Measurements from ENCODE around the gene TLR2. TPM values are rescaled to one million over a fixed set of nuclear protein-coding genes. Genes with fewer than 3 reads are reported as not detected.

The TLR2 gene
- total and polyA plus RNA-seq, 2 of the 4 experiments (the other 2 are of a cell fraction): under 0.01 to 0.03 TPM

DNA sequence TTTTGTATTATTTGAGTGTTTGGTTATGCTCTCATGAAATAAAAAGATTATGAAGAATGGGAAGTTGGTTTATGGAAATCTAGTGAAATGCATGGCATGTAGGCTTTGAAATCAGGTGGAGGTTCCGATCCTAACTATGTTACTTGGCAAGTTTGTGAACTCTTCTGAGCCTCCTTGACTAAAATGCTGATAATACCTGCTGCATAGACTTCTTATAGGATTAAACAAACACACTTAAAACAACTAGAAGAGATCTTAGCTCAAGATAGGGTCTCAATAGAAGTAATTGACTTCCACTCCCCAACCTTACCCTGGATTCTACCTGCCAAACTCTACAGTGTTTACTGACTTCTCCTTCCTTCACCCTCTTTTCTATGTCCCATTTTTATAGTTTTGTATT lies 22.2 kb upstream of the TLR2 start:
- Histone ChIP-seq H3K14ac (replicated peaks; ENCODE audit: low read depth, low read length) (no peak overlapping the region), H3K9ac (ENCODE audit: low read depth, low read length) (no peak overlapping the region), H2AK9ac (replicated peaks; ENCODE audit: low read depth, low read length, poor library complexity) (no peak overlapping the region), H3K4ac (ENCODE audit: low read depth, low read length) (no peak overlapping the region), H2BK20ac (ENCODE audit: low read depth, low read length) (no peak overlapping the region), H4K8ac (ENCODE audit: low read depth in 2 of 2, low read length in 2 of 2) (no peak overlapping the region), H2AFZ (replicated peaks; ENCODE audit: low read length, poor library complexity) (no peak overlapping the region), H3K4me3 (ENCODE audit: insufficient read depth, low read depth, low read length) (no peak overlapping the region), H3K56ac (ENCODE audit: extremely low read depth, insufficient read depth, low read length) (no peak overlapping the region), H2BK15ac (ENCODE audit: low read depth, low read length) (no peak overlapping the region), H2AK5ac (ENCODE audit: low read depth, low read length) (no peak overlapping the region), H3K23ac (ENCODE audit: low read depth, low read length) (no peak overlapping the region), H3K36me3 (ENCODE audit: control insufficient read depth, insufficient read depth, low read length) (no peaks in the 10 kb centered on the region), H3K4me1 (ENCODE audit: control insufficient read depth, insufficient read depth, low read length) (no peaks in the 10 kb centered on the region), H2BK5ac (ENCODE audit: low read depth, low read length, poor library complexity, severe bottlenecking) (no peak overlapping the region), H3K27me3 (ENCODE audit: control insufficient read depth, insufficient read depth, low read length) (no peaks in the 10 kb centered on the region; the same call in 1 of the 2 replicates), H4K5ac (ENCODE audit: low read depth, low read length) (no peak overlapping the region), H3K27ac (ENCODE audit: insufficient read depth, low read length) (no peak overlapping the region), H3K79me1 (ENCODE audit: low read depth in 1 of 2, low read length in 2 of 2) (no peaks in the 10 kb centered on the region), H3K18ac (ENCODE audit: low read depth, low read length) (no peak overlapping the region), H4K91ac (ENCODE audit: insufficient read depth, low read depth, low read length) (no peak overlapping the region), H4K20me1 (ENCODE audit: insufficient read depth, low read length) (no peaks in the 10 kb centered on the region), H3K4me2 (ENCODE audit: low read depth, low read length) (no peak overlapping the region), H3K9me1 (ENCODE audit: insufficient read depth, low read length) (no peaks in the 10 kb centered on the region), H3K9me3 (ENCODE audit: control insufficient read depth, insufficient read depth, low read length) (no peaks in the 10 kb centered on the region), H2BK120ac (ENCODE audit: low read depth, low read length) (no peak overlapping the region)
- in situ Hi-C loops (cut with MboI; ENCODE audit: low sequenced_read_pairs): no loop called here
- dilution Hi-C loops (cut with HindIII; ENCODE audit: low sequenced_read_pairs, unreplicated experiment): no loop called here
- TF ChIP-seq, protein P1, sequence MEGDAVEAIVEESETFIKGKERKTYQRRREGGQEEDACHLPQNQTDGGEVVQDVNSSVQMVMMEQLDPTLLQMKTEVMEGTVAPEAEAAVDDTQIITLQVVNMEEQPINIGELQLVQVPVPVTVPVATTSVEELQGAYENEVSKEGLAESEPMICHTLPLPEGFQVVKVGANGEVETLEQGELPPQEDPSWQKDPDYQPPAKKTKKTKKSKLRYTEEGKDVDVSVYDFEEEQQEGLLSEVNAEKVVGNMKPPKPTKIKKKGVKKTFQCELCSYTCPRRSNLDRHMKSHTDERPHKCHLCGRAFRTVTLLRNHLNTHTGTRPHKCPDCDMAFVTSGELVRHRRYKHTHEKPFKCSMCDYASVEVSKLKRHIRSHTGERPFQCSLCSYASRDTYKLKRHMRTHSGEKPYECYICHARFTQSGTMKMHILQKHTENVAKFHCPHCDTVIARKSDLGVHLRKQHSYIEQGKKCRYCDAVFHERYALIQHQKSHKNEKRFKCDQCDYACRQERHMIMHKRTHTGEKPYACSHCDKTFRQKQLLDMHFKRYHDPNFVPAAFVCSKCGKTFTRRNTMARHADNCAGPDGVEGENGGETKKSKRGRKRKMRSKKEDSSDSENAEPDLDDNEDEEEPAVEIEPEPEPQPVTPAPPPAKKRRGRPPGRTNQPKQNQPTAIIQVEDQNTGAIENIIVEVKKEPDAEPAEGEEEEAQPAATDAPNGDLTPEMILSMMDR (conservative IDR thresholded peaks at IDR 0.05; ENCODE audit: low read depth, low read length): no peak
- TF ChIP-seq POLR2A (IDR thresholded peaks at IDR 0.05; ENCODE audit: low read depth, low read length) (no peak), CHD1 (IDR thresholded peaks at IDR 0.05; ENCODE audit: low read depth, low read length) (no peak), CEBPB (IDR thresholded peaks at IDR 0.05; ENCODE audit: low read depth, low read length) (no peak), MAFK (IDR thresholded peaks at IDR 0.05; ENCODE audit: low read depth, low read length) (no peak), SMC3 (IDR thresholded peaks at IDR 0.05; ENCODE audit: low read depth, low read length) (no peak), MAZ (IDR thresholded peaks at IDR 0.05; ENCODE audit: borderline replicate concordance, low read depth, low read length) (no peak), NFE2L2 (IDR thresholded peaks at IDR 0.05; ENCODE audit: low read depth, low read length) (no peak)
- BruUV-seq (replicated peaks): no TSS peak
- ChIA-PET CTCF (no interaction called here), POLR2A (ENCODE audit: unreplicated experiment) (no interaction called here)
- ATAC-seq (ENCODE audit: low read depth): no peak
- no CpG with 5 or more reads among the region's 1 CpG for WGBS, 2 experiments (ENCODE audit: extremely low coverage in 2 of 2, insufficient read length in 1 of 2)
- intact Hi-C loops (cut with micrococcal nuclease): no loop called here
- DNase-seq: no peak

All from IMR-90 (cell line).